Measurements from ENCODE around the gene INSIG1.

The INSIG1 gene

GRCh38 chr7:155352076-155352752, 54.5 kb downstream of the INSIG1 start (continued):
- no peak for TF ChIP-seq ZNF398 (tag by site-specific recombination; IDR thresholded peaks at IDR 0.05)

- Histone ChIP-seq H3K36me3 (ENCODE audit: control insufficient read depth in 2 of 2, insufficient read depth in 1 of 2, low read length in 2 of 2) (no peaks in the 10 kb centered on the region), H3K4me3 (ENCODE audit: low read depth, low read length) (no peak overlapping the region), H3K4me1 (ENCODE audit: control insufficient read depth, insufficient read depth, low read length) (no peaks in the 10 kb centered on the region), H3K9me3 (ENCODE audit: control insufficient read depth, insufficient read depth, low read depth, low read length) (no peaks in the 10 kb centered on the region), H3K27ac (ENCODE audit: extremely low read depth, low read depth, low read length) (no peak overlapping the region)
- POLR2A ChIA-PET = no interaction called here
- CTCF ChIA-PET = interaction anchor here (1.4 kb wide), 1 partner anchor 425 kb away, joined by 5 read pairs; no protein-coding TSS in a partner anchor
- TF ChIP-seq ZBTB1 (tag by site-specific recombination; IDR thresholded peaks at IDR 0.05) = no peak
- no peak for TF ChIP-seq ZNF837 (tag by site-specific recombination; IDR thresholded peaks at IDR 0.05)
- no peak for TF ChIP-seq ZSCAN16 (tag by site-specific recombination; IDR thresholded peaks at IDR 0.05)
- no peak for TF ChIP-seq ZFP41 (tag by site-specific recombination; IDR thresholded peaks at IDR 0.05; ENCODE audit: borderline replicate concordance)
- no peak for TF ChIP-seq ZNF785 (tag by site-specific recombination; IDR thresholded peaks at IDR 0.05)
- no peak for TF ChIP-seq SETDB1 (IDR thresholded peaks at IDR 0.05; ENCODE audit: insufficient read length, low read length)
- no peak for TF ChIP-seq ZNF514 (tag by site-specific recombination; IDR thresholded peaks at IDR 0.05)
- no peak for TF ChIP-seq ZNF157 (tag by site-specific recombination; IDR thresholded peaks at IDR 0.05)
- no peak for TF ChIP-seq YY2 (tag by site-specific recombination; IDR thresholded peaks at IDR 0.05)
- TF ChIP-seq ZSCAN30 (tag by site-specific recombination; IDR thresholded peaks at IDR 0.05) = no peak
- TF ChIP-seq KLF10 (tag by site-specific recombination; IDR thresholded peaks at IDR 0.05) = no peak
- TF ChIP-seq GLI2 (tag by site-specific recombination; IDR thresholded peaks at IDR 0.05; ENCODE audit: borderline replicate concordance, low read depth) = no peak
- TF ChIP-seq ZNF560 (tag by site-specific recombination; IDR thresholded peaks at IDR 0.05; ENCODE audit: borderline replicate concordance) = no peak
- no peak for TF ChIP-seq KLF1 (tag by site-specific recombination; IDR thresholded peaks at IDR 0.05)
Measured at GRCh38 chr7:155352753-155353115, 55.1 kb downstream of the INSIG1 start.

- ChIA-PET POLR2A (no interaction called here), CTCF (interaction anchor here (0.8 to 1.4 kb wide), 2 partner anchors 426 to 1912 kb away, joined by 5 read pairs; no protein-coding TSS in a partner anchor)
- H3K9me3 ChIP-seq (ENCODE audit: control insufficient read depth, insufficient read depth, low read depth, low read length) = no peaks in the 10 kb centered on the region
- H3K4me3 ChIP-seq (ENCODE audit: low read depth, low read length) = no peak overlapping the region
- no peaks in the 10 kb centered on the region for H3K4me1 ChIP-seq (ENCODE audit: control insufficient read depth, insufficient read depth, low read length)
- no peaks in the 10 kb centered on the region for H3K36me3 ChIP-seq (ENCODE audit: control insufficient read depth in 2 of 2, insufficient read depth in 1 of 2, low read length in 2 of 2)
- TF ChIP-seq PRDM1 (tag by site-specific recombination; IDR thresholded peaks at IDR 0.05) (no peak), GLIS1 (tag by site-specific recombination; IDR thresholded peaks at IDR 0.05) (no peak), ZNF529 (tag by site-specific recombination; IDR thresholded peaks at IDR 0.05; ENCODE audit: insufficient replicate concordance) (no peak), ZNF776 (tag by site-specific recombination; IDR thresholded peaks at IDR 0.05; ENCODE audit: borderline replicate concordance) (no peak), ZNF404 (tag by site-specific recombination; IDR thresholded peaks at IDR 0.05) (no peak), ZNF175 (tag by site-specific recombination; IDR thresholded peaks at IDR 0.05) (no peak), MYNN (tag by site-specific recombination; IDR thresholded peaks at IDR 0.05; ENCODE audit: borderline replicate concordance) (no peak), YY2 (tag by site-specific recombination; IDR thresholded peaks at IDR 0.05) (no peak), ZBTB11 (tag by site-specific recombination; conservative IDR thresholded peaks at IDR 0.05; ENCODE audit: low read depth) (no peak), ZNF280C (tag by site-specific recombination; IDR thresholded peaks at IDR 0.05) (no peak)
- no peak overlapping the region for H3K27ac ChIP-seq (ENCODE audit: extremely low read depth, low read depth, low read length)
Measured at GRCh38 chr7:155353256-155353897, 55.7 kb downstream of the INSIG1 start.
